IMR-90 (cell line): ENCODE measurements around the gene RAB20.

Experiments
- CEBPB ChIP-seq: IDR thresholded peaks from 2 replicates; pipeline ENCODE4 v1.6.1; 2012; ENCODE audit warnings: low read depth, low read length, improper control_type of control experiment
- CTCF ChIP-seq: conservative IDR thresholded peaks from 2 replicates; pipeline ENCODE4 v1.5.1; 2012; ENCODE audit warnings: mild to moderate bottlenecking, low read depth, low read length, improper control_type of control experiment
- ELK1 ChIP-seq: fragments of 150-350 bp; IDR thresholded peaks from 2 replicates; pipeline ENCODE4 v1.6.1; 2016; ENCODE audit warnings: low read depth, mild to moderate bottlenecking, low read length, moderate library complexity, borderline replicate concordance
- FOS ChIP-seq: fragments of 150-350 bp; IDR thresholded peaks from 2 replicates; pipeline ENCODE4 v1.6.1; 2016; ENCODE audit warnings: low read depth, low read length
- MXI1 ChIP-seq: IDR thresholded peaks from 2 replicates; pipeline ENCODE4 v1.6.1; 2012; ENCODE audit warnings: low read depth, mild to moderate bottlenecking, low read length, moderate library complexity, borderline replicate concordance
- NFE2L2 ChIP-seq: fragments of 150-350 bp; IDR thresholded peaks from 2 replicates; pipeline ENCODE4 v1.6.1; 2016; ENCODE audit warnings: low read depth, mild to moderate bottlenecking, low read length
- POLR2A ChIP-seq: IDR thresholded peaks from 2 replicates; pipeline ENCODE4 v1.6.1; 2012; ENCODE audit warnings: mild to moderate bottlenecking, low read depth, low read length
- RAD21 ChIP-seq: IDR thresholded peaks from 2 replicates; pipeline ENCODE4 v1.6.1; 2012; ENCODE audit warnings: low read length, improper control_type of control experiment
- RFX5 ChIP-seq: IDR thresholded peaks from 2 replicates; pipeline ENCODE4 v1.8.0; 2012; ENCODE audit warnings: low read depth, mild to moderate bottlenecking, low read length, moderate library complexity
- SMC3 ChIP-seq: fragments of 150-350 bp; IDR thresholded peaks from 2 replicates; pipeline ENCODE4 v1.6.1; 2016; ENCODE audit warnings: low read depth, mild to moderate bottlenecking, antibody characterized with exemption, low read length, moderate library complexity

- TF ChIP-seq CTCF: no peak
- no peak for TF ChIP-seq POLR2A
- no peak for TF ChIP-seq FOS
- TF ChIP-seq CEBPB: no peak
- no peak for TF ChIP-seq MXI1
- no peak for TF ChIP-seq RAD21
- TF ChIP-seq SMC3: no peak
- TF ChIP-seq RFX5: no peak
- TF ChIP-seq NFE2L2: no peak
- no peak for TF ChIP-seq ELK1
Measured at GRCh38 chr13:110520431-110521295, 40.9 kb downstream of the RAB20 start.
